BJ (cell line): ENCODE results near the gene MAP1LC3B2. TPM values are rescaled to one million over a fixed set of nuclear protein-coding genes. Genes with fewer than 3 reads are reported as not detected.
"Not testable (repeated sequence)": the region's sequence is repeated elsewhere in the genome, so short reads cannot be mapped to it uniquely, and the experiment has no call there.

ENCODE experiments used
- CTCF ChIA-PET: fragments of 350-600 bp; formaldehyde crosslinking; extraction: SDS; loops from one replicate; lab custom pipeline; 2021; ENCODE audit warnings: antibody characterized with exemption, inconsistent platforms; lab: Yijun Ruan, JAX
- POLR2A ChIA-PET: fragments of 300-600 bp; sonication (Branson Sonifier 250); formaldehyde crosslinking; extraction: SDS; loops from one replicate; lab custom pipeline; 2021; ENCODE audit warnings: antibody characterized with exemption; lab: Charles Lee
- DNase-seq: peaks from one replicate; pipeline ENCODE4 v3.0.0-alpha.2; 2011; ENCODE audit warnings: low read depth
- H3K27me3 ChIP-seq: 2 replicates; pipeline ENCODE4 v1.6.0; 2011; ENCODE audit warnings: low read length; ENCODE audit not compliant: control insufficient read depth, insufficient read depth
- H3K36me3 ChIP-seq: 2 replicates; pipeline ENCODE4 v1.5.1; 2011; ENCODE audit warnings: low read length; ENCODE audit not compliant: control insufficient read depth, insufficient read depth
- H3K4me3 ChIP-seq: 2 replicates; pipeline ENCODE4 v1.5.1; 2011; ENCODE audit warnings: low read depth, mild to moderate bottlenecking, control low read depth, low read length
- polyA plus RNA-seq: library from polyadenylated mRNA; depleted of rRNA; stranded (reverse); fragments of >200 nt; gene quantifications from 2 replicates; pipeline ENCODE4 v1.2.3, GENCODE V29; 2011
- TF ChIP-seq, protein P1 (sequence below): IDR thresholded peaks from 2 replicates; pipeline ENCODE4 v1.5.1; 2011; ENCODE audit warnings: low read depth, mild to moderate bottlenecking, control low read depth, inconsistent platforms, low read length, moderate library complexity; ENCODE audit not compliant: insufficient read depth

Gene MAP1LC3B2
- polyA plus RNA-seq, 1 experiment, result 1.6 TPM

DNA sequence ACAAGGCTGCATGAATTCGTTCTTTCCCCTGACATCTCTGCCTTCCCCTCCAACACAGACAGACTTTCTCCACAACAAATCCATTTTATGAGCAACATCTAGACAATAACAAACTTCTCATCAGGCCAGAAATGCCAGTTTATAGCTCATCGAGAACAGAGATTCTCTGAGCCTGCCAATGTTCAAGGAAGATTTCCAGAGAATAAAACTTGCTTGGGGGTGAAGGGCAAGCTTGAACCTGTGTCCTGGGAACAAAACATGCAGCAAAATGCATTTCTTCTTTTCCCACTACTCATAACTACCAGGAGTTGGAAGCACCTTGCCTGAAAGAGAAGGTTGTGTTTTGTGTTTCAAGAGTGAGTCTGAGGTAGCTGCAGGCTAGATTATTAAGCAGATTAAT, 6.8 kb downstream of the MAP1LC3B2 start:
- TF ChIP-seq, protein P1, sequence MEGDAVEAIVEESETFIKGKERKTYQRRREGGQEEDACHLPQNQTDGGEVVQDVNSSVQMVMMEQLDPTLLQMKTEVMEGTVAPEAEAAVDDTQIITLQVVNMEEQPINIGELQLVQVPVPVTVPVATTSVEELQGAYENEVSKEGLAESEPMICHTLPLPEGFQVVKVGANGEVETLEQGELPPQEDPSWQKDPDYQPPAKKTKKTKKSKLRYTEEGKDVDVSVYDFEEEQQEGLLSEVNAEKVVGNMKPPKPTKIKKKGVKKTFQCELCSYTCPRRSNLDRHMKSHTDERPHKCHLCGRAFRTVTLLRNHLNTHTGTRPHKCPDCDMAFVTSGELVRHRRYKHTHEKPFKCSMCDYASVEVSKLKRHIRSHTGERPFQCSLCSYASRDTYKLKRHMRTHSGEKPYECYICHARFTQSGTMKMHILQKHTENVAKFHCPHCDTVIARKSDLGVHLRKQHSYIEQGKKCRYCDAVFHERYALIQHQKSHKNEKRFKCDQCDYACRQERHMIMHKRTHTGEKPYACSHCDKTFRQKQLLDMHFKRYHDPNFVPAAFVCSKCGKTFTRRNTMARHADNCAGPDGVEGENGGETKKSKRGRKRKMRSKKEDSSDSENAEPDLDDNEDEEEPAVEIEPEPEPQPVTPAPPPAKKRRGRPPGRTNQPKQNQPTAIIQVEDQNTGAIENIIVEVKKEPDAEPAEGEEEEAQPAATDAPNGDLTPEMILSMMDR, result no peak
- DNase-seq, result no peak
- POLR2A ChIA-PET, result no interaction called here
- Histone ChIP-seq H3K36me3 (no peaks in the 10 kb centered on the region), H3K4me3 (no peak overlapping the region), H3K27me3 (0 out of 2 replicates have a peak, but pooled peaks cover 1% of the 10 kb centered on the region)
- CTCF ChIA-PET, result no interaction called here

DNA sequence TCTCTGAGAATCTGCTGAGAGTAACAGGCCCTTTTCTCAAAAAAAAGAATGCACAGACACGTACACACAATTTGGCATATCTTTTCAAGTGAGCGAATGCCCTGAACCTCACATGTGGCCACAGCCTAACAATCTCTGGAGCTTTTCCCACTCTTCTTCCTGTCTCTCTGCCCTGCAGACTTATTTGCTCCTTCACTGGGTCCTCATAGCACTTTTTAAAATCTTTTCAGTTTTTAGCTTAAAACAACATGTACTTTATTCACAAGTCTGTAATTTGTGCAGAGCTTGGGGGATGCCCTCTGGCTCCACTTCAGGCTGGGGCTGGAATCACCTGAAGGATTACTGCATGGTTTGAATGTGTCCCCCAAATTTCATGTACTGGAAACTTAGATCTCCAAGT, 9.0 kb downstream of the MAP1LC3B2 start:
- TF ChIP-seq, protein P1, result no peak
- ChIA-PET CTCF (no interaction called here), POLR2A (no interaction called here)
- no peak overlapping the region for H3K4me3 ChIP-seq
- H3K27me3 ChIP-seq, result 0 out of 2 replicates have a peak, but pooled peaks cover 1% of the 10 kb centered on the region
- DNase-seq, result no peak
- H3K36me3 ChIP-seq, result no peaks in the 10 kb centered on the region

DNA sequence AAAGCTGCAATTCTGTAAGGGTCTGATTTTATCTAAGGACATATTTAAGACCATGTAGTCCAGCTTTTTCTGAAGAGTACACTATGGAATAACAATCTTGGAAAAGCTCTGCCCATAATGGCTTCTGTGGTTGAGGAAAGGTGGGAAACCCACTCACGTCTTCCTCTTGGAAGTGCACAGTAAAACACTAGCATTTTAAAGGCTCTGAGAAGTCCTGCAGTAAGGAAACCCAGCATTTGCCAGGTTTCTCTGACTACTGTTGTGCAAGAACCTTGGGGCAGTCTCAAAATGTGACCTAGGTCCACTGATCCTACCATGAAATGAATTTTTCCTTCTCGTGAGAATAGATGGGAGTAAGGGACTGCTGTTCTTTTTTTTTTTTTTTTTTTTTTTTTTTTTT, 11.9 kb downstream of the MAP1LC3B2 start:
- DNase-seq, result no peak
- H3K27me3 ChIP-seq, result 0 out of 2 replicates have a peak, but pooled peaks cover 1% of the 10 kb centered on the region
- ChIA-PET POLR2A (no interaction called here), CTCF (interaction anchor here (0.6 to 0.9 kb wide), 2 partner anchors 10 to 527 kb away, joined by 3 read pairs; no protein-coding TSS in a partner anchor)
- no peaks in the 10 kb centered on the region for H3K36me3 ChIP-seq
- TF ChIP-seq, protein P1, result no peak
- no peak overlapping the region for H3K4me3 ChIP-seq

DNA sequence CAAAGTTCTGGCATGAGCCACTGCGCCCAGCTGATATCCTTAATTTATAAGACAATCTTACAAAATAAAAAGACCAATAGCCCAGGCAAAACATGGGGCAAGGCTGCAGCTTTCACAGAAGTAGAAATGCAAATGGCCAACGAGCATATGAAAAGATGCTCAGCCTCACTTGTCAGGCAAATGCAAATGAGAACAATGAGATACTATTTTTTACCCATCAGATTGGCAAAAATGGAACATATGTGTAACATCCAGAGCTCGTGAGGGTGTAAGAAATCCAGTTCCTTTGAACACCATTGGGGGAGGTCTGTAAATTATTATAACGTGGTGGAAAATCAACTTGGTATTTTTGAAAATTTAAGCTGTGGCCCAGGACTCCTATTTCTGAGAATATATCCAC, 14.6 kb downstream of the MAP1LC3B2 start:
- Histone ChIP-seq H3K36me3 (no peaks in the 10 kb centered on the region), H3K4me3 (no peak overlapping the region), H3K27me3 (no peaks in the 10 kb centered on the region)
- CTCF ChIA-PET, result interaction anchor here (0.6 kb wide), 2 partner anchors 291 to 1049 kb away, joined by 3 to 5 read pairs; no protein-coding TSS in a partner anchor
- DNase-seq, result no peak
- POLR2A ChIA-PET, result no interaction called here
- TF ChIP-seq, protein P1, result no peak

DNA sequence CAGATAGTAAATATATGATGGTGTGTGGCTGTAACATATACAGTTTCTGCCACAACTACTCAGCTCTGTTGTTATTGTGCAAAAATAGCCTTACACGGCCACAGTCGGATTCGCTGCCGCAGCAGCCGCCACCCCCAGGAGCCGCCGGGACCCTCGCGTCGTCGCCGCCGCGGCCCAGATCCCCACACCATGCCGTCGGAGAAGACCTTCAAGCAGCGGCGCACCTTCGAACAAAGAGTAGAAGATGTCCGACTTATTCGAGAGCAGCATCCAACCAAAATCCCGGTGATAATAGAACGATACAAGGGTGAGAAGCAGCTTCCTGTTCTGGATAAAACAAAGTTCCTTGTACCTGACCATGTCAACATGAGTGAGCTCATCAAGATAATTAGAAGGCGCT, 16.6 kb downstream of the MAP1LC3B2 start:
- CTCF ChIA-PET, POLR2A ChIA-PET, H3K36me3 ChIP-seq, DNase-seq, H3K27me3 ChIP-seq, H3K4me3 ChIP-seq: not testable (repeated sequence)

DNA sequence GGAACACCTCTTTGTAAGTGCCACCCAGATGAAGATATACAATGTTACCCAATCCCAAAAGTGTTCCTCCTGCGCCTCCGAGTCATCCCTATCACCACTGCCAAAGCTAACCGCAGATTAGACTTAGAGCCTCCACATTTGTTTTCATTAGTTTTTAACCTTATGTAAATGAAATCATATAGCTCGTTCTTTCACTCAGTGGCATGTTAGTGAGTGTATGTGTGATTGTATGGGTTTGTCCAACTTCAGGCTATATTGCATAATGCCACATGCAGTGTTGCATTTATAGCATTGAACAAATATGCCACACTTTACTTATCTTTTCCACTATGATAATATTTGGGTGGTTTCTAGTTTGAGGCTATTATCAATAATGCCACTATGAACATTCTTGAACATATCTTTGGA, 18.0 kb downstream of the MAP1LC3B2 start:
- DNase-seq, result no peak
- TF ChIP-seq, protein P1, result no peak
- Histone ChIP-seq H3K36me3 (no peaks in the 10 kb centered on the region), H3K4me3 (no peak overlapping the region), H3K27me3 (no peaks in the 10 kb centered on the region)
- ChIA-PET POLR2A (no interaction called here), CTCF (interaction anchor here (0.6 kb wide), 1 partner anchor 16 kb away, joined by 3 read pairs; no protein-coding TSS in a partner anchor)
